ENCODE data around the gene PFAS.

PFAS gene

GRCh38 chr17:8225813-8226535, 23.1 kb upstream of the PFAS start:
- no peak overlapping the region for H3K27ac ChIP-seq
- TF ChIP-seq CTCF (conservative IDR thresholded peaks at IDR 0.05), result no peak

GRCh38 chr17:8226536-8227237, 22.4 kb upstream of the PFAS start:
- no peak overlapping the region for H3K27ac ChIP-seq

GRCh38 chr17:8227238-8227581, 21.9 kb upstream of the PFAS start:
- TF ChIP-seq CTCF (conservative IDR thresholded peaks at IDR 0.05), result no peak

More at GRCh38 chr17:8226536-8227237, 22.4 kb upstream of the PFAS start:
- no peak for TF ChIP-seq CTCF (conservative IDR thresholded peaks at IDR 0.05)

GRCh38 chr17:8231701-8232100, 17.4 kb upstream of the PFAS start:
- no peak overlapping the region for H3K27ac ChIP-seq
- no peak for TF ChIP-seq CTCF (conservative IDR thresholded peaks at IDR 0.05)

More at GRCh38 chr17:8227238-8227581, 21.9 kb upstream of the PFAS start:
- H3K27ac ChIP-seq, result no peak overlapping the region

GRCh38 chr17:8234361-8235270, 14.5 kb upstream of the PFAS start:
- H3K27ac ChIP-seq, result no peak overlapping the region
- TF ChIP-seq CTCF (conservative IDR thresholded peaks at IDR 0.05), result no peak

- H3K27ac ChIP-seq, result no peak overlapping the region
- TF ChIP-seq CTCF (conservative IDR thresholded peaks at IDR 0.05), result no peak
Measured at GRCh38 chr17:8235676-8236075, 13.4 kb upstream of the PFAS start.

- peak overlapping the region; percentile 35 for H3K27ac ChIP-seq
- no peak for TF ChIP-seq CTCF (conservative IDR thresholded peaks at IDR 0.05)
Measured at GRCh38 chr17:8237175-8237574, 11.9 kb upstream of the PFAS start.
